ENCODE results near the gene PCSK7.

The PCSK7 gene

GRCh38 chr11:117171404-117172061, 60.3 kb downstream of the PCSK7 start:
- Histone ChIP-seq H3K27ac (peak overlapping the region in 1 of 2 donors; percentile 61), H3K4me3 (no peak overlapping the region)
- no peak for DNase-seq (ENCODE audit: low spot score)
- no peak for TF ChIP-seq CTCF (IDR thresholded peaks at IDR 0.05)

- Histone ChIP-seq H3K27ac (no peak overlapping the region), H3K4me3 (no peak overlapping the region)
- no peak for TF ChIP-seq CTCF (IDR thresholded peaks at IDR 0.05)
- DNase-seq (ENCODE audit: low spot score), result no peak
These were observed 60.9 kb downstream of the PCSK7 start for GRCh38 chr11:117171007-117171403.

GRCh38 chr11:117170210-117170609, 61.7 kb downstream of the PCSK7 start:
- Histone ChIP-seq H3K27ac (no peak overlapping the region), H3K4me3 (no peak overlapping the region)
- no peak for DNase-seq (ENCODE audit: low spot score)
- no peak for TF ChIP-seq CTCF (IDR thresholded peaks at IDR 0.05)

- no peak overlapping the region for H3K27ac ChIP-seq
- no peak for DNase-seq (ENCODE audit: low spot score)
- no peak overlapping the region for H3K4me3 ChIP-seq
- no peak for TF ChIP-seq CTCF (IDR thresholded peaks at IDR 0.05)
These were observed 62.1 kb downstream of the PCSK7 start for GRCh38 chr11:117169736-117170135.

GRCh38 chr11:117166491-117166890, 65.4 kb downstream of the PCSK7 start:
- Histone ChIP-seq H3K27ac (no peak overlapping the region), H3K4me3 (no peak overlapping the region)
- no peak for TF ChIP-seq CTCF (IDR thresholded peaks at IDR 0.05)
- DNase-seq (ENCODE audit: low spot score), result no peak

- TF ChIP-seq CTCF (IDR thresholded peaks at IDR 0.05), result no peak
- DNase-seq (ENCODE audit: low spot score), result no peak
- H3K4me3 ChIP-seq, result no peak overlapping the region
- H3K27ac ChIP-seq, result no peak overlapping the region
These were observed 71.0 kb downstream of the PCSK7 start for GRCh38 chr11:117160826-117161225.

- no peak for DNase-seq (ENCODE audit: low spot score)
- TF ChIP-seq CTCF (IDR thresholded peaks at IDR 0.05), result no peak
- Histone ChIP-seq H3K4me3 (no peak overlapping the region), H3K27ac (no peak overlapping the region)
These were observed 72.0 kb downstream of the PCSK7 start for GRCh38 chr11:117159892-117160291.

All from coronary artery (tissue), 2 donors.